NCI-H2081 (cell line): ENCODE results near the gene KMT2C.

Experiments used
- DNase-seq, 2 experiments: peaks; one replicate each; lab custom pipeline; 2025; lab: John Stamatoyannopoulos, UW

The KMT2C gene

DNA sequence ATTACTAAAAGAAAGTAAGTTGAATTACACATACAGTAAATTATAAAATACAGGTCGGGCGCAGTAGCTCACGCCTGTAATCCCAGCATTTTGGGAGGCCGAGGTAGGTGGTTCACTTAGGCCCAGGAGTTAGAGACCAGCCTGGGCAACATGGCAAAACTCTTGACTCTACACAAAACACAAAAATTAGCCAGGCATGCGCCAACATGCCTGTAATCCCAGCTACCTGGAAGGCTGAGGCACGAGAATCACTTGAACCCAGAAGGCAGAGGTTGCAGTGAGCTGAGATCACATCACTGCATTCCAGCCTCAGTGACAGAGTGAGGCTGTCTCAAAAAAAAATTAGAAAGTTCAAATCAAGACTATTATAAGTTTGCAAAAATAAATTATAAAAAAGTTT, 235.4 kb downstream of the KMT2C start:
- DNase-seq, result no peak

GRCh38 chr7:152196391-152196790, 239.4 kb downstream of the KMT2C start:
- no peak for DNase-seq

DNA sequence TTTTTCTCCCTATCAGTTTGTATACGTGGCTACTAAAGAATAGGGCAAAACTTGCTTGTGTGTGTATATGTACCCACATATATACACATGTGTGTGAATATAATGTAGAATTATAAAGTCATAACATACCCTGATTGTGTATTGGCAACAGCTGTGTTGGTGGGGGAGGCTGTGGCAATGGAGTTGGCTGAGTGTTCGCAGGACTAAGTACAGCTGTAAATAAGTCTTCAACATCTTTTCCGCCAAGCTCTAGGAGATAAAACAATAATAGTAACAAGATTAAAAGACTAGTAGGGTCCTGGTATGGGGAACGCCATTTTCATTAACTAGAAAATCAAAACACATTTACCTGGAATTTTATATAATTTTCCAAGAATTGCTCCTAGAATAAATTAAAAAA, 241.9 kb downstream of the KMT2C start:
- DNase-seq, result no peak

DNA sequence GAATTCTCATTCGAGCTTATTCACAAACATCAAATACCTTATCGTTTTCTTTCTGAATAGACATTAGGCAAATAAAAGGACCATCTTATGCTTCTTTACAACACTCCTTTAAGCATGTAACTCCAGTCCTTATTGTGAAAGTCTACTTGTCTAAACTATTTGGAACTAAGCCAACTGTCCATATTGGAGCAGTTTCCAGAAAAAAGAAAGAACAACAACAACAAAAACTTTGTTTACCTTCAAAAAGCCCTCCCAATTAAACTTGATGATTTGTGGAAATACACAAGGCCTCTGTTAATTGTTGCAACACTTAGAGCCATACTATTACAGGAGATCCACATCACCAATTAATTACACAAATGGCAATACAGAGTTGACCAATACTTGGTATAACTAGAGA, 246.7 kb downstream of the KMT2C start:
- no peak for DNase-seq

GRCh38 chr7:152185558-152185957, 250.2 kb downstream of the KMT2C start:
- DNase-seq, result no peak

- DNase-seq, result peak in 1 of 2 experiments; percentile 3
Observed at GRCh38 chr7:152180587-152180986, 255.2 kb downstream of the KMT2C start.

GRCh38 chr7:152180048-152180447, 255.8 kb downstream of the KMT2C start:
- no peak for DNase-seq

GRCh38 chr7:152178405-152179058, 257.3 kb downstream of the KMT2C start:
- DNase-seq, result no peak

DNA sequence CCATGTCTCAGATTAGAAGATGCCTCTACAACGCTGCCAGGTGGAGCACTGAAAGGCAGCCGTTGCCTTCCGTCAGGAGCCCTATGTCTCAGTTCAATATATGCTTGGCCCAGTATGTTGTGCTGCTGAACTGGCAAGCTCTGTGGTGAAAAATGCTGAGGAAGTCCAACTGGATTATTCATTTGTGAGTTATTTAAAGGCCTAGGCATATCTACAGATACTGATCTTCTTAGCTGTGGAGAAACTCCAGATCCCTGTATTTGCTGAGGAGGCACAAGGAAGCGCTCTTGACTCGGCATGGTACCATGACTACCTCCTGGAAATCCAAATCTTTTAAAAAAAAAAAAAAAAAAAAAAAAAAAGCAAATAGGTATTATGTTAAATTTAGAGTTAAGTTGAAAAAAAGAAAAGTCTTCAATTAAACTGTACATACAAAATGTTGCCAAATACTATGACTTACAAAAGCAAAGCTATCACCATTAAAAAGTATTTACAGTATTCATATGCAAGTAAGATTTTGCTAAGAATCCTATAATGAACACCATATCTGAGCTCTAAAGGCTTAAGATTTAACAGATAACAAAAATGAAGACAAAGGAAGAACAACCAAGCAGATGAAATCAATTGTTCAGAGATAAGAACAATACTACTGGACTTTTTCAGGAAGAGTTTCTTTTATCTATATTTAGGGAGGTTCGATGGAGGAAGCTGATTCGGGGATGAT, 258.0 kb downstream of the KMT2C start:
- DNase-seq, result no peak

GRCh38 chr7:152176797-152177196, 259.0 kb downstream of the KMT2C start:
- no peak for DNase-seq

- DNase-seq, result no peak
Observed at GRCh38 chr7:152173372-152174070, 262.3 kb downstream of the KMT2C start.

DNA sequence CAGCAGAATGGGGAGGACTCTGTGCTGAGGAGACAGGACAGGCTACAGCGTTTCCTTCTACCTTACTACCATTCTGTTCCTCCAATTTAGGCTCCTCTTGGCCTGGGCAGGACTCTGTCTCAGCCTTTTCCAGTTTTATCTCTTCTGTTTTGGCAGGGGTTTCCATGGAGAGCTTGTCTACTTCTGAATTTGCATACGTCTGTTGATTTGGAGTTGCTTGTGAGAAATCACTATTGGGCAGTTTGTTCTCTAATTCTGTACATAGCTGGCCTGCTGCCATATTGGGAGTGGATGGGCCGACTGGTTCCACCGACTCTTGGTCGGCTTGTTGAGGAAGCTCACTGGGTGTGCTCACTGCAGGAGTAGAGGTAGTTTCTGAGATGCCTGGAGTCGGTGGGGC, 273.5 kb downstream of the KMT2C start:
- DNase-seq, result no peak

- no peak for DNase-seq
Observed at GRCh38 chr7:152161171-152161570, 274.6 kb downstream of the KMT2C start.

- DNase-seq, result no peak
Observed at GRCh38 chr7:152158801-152159587, 276.8 kb downstream of the KMT2C start.

DNA sequence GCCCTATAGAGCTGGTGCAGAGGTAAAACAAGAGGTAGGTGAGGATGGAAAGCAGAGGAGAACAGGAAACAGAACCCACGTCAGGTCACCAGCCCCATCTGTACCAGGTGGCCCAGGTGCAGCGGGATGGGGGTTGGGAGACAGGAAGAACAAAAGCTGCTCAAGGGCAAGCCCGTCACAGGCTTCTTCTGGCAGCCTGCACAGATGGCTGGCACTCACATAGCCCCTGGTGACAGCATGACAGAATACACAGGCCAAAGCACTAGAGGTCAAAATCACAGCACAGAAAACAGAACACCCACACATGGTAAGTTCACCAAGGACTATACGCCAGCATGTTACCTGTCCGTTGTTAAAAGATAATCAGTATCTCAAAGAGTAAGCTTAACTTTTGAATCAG, 283.5 kb downstream of the KMT2C start:
- DNase-seq, result no peak

DNA sequence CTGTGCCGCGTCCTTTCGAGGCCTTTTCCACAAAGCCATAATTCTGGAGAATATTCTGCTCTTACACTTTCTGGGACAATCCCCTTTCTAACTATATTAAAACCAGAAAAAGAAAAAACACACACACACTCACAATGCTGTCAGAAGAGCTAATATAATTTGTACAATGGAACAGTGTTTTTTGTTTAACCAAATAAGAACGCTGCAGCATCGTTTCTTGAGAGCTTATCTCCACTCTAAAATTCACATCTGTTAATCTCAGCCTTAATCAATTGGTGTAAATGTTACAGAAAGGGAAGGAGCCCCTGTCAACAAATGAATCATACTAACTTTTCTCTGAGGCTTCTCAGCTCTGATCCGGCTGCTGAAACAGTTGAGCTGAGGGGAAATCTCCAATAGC, 286.4 kb downstream of the KMT2C start:
- DNase-seq, result no peak

- no peak for DNase-seq
Observed at GRCh38 chr7:152148706-152149105, 287.1 kb downstream of the KMT2C start.

DNA sequence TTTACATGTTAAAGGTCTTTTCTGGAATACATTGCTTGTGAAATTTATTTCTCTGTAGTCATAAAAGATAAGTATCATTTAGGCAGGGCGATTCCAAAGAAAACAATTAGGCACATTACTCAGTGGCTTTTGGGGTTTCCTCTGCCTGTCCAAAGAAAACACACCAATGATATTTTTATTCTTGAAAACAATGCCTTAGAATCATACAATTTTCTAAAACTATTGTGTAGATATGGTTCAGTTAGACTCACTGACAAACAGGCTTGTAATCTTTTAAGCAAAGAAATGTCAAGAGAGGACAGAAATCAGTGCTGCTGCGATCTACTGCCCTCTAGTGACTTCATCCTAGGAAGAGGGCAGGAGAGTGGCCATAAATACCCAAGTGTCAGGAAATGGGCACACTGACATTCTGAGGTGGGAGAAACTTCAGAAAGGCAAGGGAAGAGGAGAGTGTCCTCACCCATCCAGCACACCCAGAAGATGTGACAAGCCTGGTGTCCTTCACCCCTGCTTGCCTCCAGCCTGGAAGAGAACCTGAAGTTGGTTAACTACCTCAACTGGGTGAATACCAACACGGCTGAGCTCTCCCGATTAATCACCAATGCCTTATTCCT, 289.8 kb downstream of the KMT2C start:
- peak; percentile 34 to 50 for DNase-seq

- DNase-seq, result no peak
Observed at GRCh38 chr7:152144557-152145245, 291.1 kb downstream of the KMT2C start.

- no peak for DNase-seq
Observed at GRCh38 chr7:152142976-152143595, 292.7 kb downstream of the KMT2C start.

DNA sequence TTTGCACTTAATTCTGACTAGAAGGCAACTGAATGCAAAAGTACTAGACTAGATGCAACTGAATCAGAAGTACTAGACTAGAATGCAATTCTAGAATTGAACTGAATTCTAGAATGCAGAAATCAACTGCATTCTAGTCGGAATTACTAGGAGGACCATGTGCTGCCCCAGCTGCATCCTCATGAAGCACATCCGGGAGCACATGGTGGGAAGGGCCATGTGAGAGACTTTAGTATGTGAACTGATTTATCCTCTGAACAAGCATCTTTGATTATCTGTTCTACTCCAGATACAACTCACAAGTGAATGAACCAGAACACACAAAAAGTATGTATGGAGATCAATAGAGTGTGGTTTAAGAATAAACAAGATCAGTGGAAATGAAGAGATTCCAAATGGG, 295.2 kb downstream of the KMT2C start:
- DNase-seq, result no peak
